Astrocyte (in vitro differentiated cells and primary cell): ENCODE results near the gene GAD1.

Experiments
- EZH2 ChIP-seq: IDR thresholded peaks from 2 replicates; pipeline ENCODE4 v1.6.1; 2012; ENCODE audit warnings: mild to moderate bottlenecking, low read length, inconsistent platforms; ENCODE audit not compliant: insufficient read depth
- TF ChIP-seq, protein P1 (sequence below): IDR thresholded peaks from 2 replicates; pipeline ENCODE4 v1.5.1; 2011; ENCODE audit warnings: low read depth, mild to moderate bottlenecking, inconsistent platforms, low read length, moderate library complexity; ENCODE audit not compliant: insufficient read depth

- TF ChIP-seq, protein P1, sequence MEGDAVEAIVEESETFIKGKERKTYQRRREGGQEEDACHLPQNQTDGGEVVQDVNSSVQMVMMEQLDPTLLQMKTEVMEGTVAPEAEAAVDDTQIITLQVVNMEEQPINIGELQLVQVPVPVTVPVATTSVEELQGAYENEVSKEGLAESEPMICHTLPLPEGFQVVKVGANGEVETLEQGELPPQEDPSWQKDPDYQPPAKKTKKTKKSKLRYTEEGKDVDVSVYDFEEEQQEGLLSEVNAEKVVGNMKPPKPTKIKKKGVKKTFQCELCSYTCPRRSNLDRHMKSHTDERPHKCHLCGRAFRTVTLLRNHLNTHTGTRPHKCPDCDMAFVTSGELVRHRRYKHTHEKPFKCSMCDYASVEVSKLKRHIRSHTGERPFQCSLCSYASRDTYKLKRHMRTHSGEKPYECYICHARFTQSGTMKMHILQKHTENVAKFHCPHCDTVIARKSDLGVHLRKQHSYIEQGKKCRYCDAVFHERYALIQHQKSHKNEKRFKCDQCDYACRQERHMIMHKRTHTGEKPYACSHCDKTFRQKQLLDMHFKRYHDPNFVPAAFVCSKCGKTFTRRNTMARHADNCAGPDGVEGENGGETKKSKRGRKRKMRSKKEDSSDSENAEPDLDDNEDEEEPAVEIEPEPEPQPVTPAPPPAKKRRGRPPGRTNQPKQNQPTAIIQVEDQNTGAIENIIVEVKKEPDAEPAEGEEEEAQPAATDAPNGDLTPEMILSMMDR, result no peak
- TF ChIP-seq EZH2, result peak; percentile 81
Measured at GRCh38 chr2:170823088-170823897, 6.6 kb downstream of the GAD1 start.
